NCI-H526 treated with DMSO at 0.1 percent for 48 hours (cell line): ENCODE results near the gene DLEC1.
"Not testable (repeated sequence)": the region's sequence is repeated elsewhere in the genome, so short reads cannot be mapped to it uniquely, and the experiment has no call there.

Experiments used
- DNase-seq: peaks from one replicate; lab custom pipeline; 2025; lab: John Stamatoyannopoulos, UW

The DLEC1 gene

GRCh38 chr3:38084334-38085310 is 45.6 kb downstream of the DLEC1 start:
- DNase-seq: no peak

- no peak for DNase-seq
These were observed 46.4 kb downstream of the DLEC1 start for GRCh38 chr3:38085311-38085942.

GRCh38 chr3:38085943-38086324 is 46.9 kb downstream of the DLEC1 start:
- DNase-seq: no peak

GRCh38 chr3:38086496-38086895 is 47.5 kb downstream of the DLEC1 start:
- DNase-seq: no peak

GRCh38 chr3:38087278-38087677 is 48.3 kb downstream of the DLEC1 start:
- not testable (repeated sequence) for DNase-seq

- no peak for DNase-seq
These were observed 49.4 kb downstream of the DLEC1 start for GRCh38 chr3:38088126-38089078.

GRCh38 chr3:38089163-38089562 is 50.2 kb downstream of the DLEC1 start:
- DNase-seq: no peak

- DNase-seq: no peak
These were observed 51.4 kb downstream of the DLEC1 start for GRCh38 chr3:38090453-38090852.

- no peak for DNase-seq
These were observed 56.0 kb downstream of the DLEC1 start for GRCh38 chr3:38094999-38095398.

GRCh38 chr3:38095669-38096483 is 56.9 kb downstream of the DLEC1 start:
- DNase-seq: no peak

GRCh38 chr3:38097446-38098375 is 58.7 kb downstream of the DLEC1 start:
- DNase-seq: no peak

GRCh38 chr3:38098376-38098723 is 59.3 kb downstream of the DLEC1 start:
- no peak for DNase-seq

- DNase-seq: no peak
These were observed 60.5 kb downstream of the DLEC1 start for GRCh38 chr3:38099518-38099917.

- DNase-seq: no peak
These were observed 61.5 kb downstream of the DLEC1 start for GRCh38 chr3:38100498-38100897.

GRCh38 chr3:38101811-38102443 is 62.9 kb downstream of the DLEC1 start:
- DNase-seq: no peak

- DNase-seq: no peak
These were observed 63.4 kb downstream of the DLEC1 start for GRCh38 chr3:38102444-38102814.

- no peak for DNase-seq
These were observed 66.5 kb downstream of the DLEC1 start for GRCh38 chr3:38105525-38105924.

GRCh38 chr3:38107911-38108648 is 69.1 kb downstream of the DLEC1 start:
- DNase-seq: no peak
